Esophagus muscularis mucosa (tissue), 3 donors: ENCODE results near the gene NFASC.

Source experiments
- CTCF ChIP-seq, 3 experiments: fragments of 200-600 bp in 2 of 3; fragments of 450-650 bp in 1 of 3; sonication (generic) in 2 of 3; IDR thresholded peaks; one replicate each; pipeline ENCODE4 v1.5.1; 2017 to 2019; ENCODE audit warnings: antibody characterized with exemption in 3 of 3, mild to moderate bottlenecking in 2 of 3, moderate library complexity in 1 of 3
- POLR2A ChIP-seq: fragments of 450-650 bp; IDR thresholded peaks from one replicate; pipeline ENCODE4 v1.6.1; 2017; ENCODE audit warnings: antibody characterized with exemption, moderate library complexity, mild to moderate bottlenecking, low read depth

- TF ChIP-seq CTCF (IDR thresholded peaks at IDR 0.05) = no peak
- TF ChIP-seq POLR2A = no peak
Observed at GRCh38 chr1:204972426-204972825, 101.8 kb downstream of the NFASC start.
